HG02981 (cell line): Measurements from ENCODE around the gene CBFB.
"Not testable (repeated sequence)": the region's sequence is repeated elsewhere in the genome, so short reads cannot be mapped to it uniquely, and the experiment has no call there.

ENCODE experiments used
- ATAC-seq: cut with Tn5 transposase; IDR thresholded peaks from one replicate; pipeline ENCODE4 v1.9.1; 2021; ENCODE audit warnings: mild to moderate bottlenecking, moderate library complexity; ENCODE audit not compliant: unreplicated experiment

The CBFB gene

DNA sequence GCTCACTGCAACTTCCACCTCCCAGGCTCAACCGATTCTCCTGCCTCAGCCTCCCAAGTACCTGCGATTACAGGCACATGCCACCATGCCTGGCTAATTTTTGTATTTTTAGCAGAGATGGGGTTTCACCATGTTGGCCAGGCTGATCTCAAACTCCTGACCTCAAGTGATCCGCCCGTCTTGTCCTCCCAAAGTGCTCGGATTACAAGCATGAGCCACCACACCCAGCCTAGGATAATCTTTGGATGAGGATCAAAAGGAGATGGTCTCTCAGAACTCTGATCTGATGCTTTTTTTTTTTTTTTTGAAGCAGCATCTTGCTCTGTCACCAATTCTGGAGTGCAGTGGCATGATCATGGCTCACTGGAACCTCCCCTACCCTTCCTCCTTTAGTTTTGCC lies 93.8 kb downstream of the CBFB start:
- not testable (repeated sequence) for ATAC-seq

DNA sequence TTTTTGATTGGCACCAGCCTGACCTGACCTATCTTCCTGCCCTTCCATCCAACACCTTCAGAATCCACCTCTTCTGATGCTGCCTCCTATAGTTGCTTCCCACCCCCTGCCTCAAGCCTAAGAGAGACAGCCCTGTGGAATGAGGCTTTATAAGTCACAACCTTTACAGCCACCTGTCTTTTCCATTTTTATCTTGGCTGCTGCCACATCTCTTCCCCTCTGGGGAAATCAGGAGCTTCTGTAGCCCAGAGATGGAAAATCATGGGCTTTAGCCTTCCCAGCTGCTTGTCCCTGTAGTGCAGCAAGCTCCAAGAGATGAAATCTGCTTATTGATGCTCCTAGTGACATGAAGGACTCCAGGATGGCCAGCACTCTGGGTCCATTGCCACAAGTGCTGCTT lies 99.5 kb downstream of the CBFB start:
- ATAC-seq = no peak

- no peak for ATAC-seq
Measured at GRCh38 chr16:67128887-67129286, 99.9 kb downstream of the CBFB start.

- no peak for ATAC-seq
Measured at GRCh38 chr16:67129422-67129821, 100.5 kb downstream of the CBFB start.

DNA sequence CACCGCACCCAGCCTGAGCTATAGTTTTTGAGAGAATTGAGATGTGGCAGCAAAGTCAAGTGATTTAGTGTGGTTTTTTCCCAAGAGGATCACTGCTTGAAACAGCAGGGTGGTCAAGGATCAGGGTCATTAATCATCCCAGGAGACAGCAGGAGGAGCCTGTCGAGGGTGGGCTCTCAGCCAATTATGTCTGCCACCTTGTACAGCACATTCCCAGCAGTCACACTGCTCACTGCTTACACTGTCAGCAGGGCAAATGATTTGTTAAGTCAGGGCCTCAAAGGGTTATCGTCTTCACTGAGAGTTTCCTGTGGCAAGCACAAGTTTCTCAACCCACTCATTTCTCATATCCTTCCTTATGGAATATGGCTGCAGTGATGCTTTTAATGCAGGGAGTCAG lies 108.7 kb downstream of the CBFB start:
- no peak for ATAC-seq

DNA sequence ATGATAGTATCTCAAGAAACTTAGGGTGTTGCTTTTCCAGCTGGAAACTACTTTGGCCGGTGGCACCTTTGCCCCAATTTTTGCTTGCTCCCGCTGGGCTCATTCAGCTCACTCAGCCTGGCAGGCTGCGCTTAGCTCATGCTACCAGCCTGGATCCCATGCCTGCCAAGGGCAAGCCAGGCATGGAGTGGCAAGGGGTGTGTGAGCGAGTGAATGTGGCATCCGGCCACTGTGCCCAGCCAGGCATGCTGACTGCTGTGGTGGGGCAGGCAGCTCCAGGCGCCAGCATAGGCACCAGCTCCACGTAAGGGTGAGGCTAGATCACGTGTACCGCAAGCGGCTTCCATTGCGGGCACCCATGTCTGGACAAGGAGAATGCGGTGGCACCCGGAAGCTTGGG lies 112.4 kb downstream of the CBFB start:
- ATAC-seq = no peak

- no peak for ATAC-seq
Measured at GRCh38 chr16:67142342-67142741, 113.4 kb downstream of the CBFB start.

- no peak for ATAC-seq
Measured at GRCh38 chr16:67144943-67145342, 116.0 kb downstream of the CBFB start.

- no peak for ATAC-seq
Measured at GRCh38 chr16:67145746-67146145, 116.8 kb downstream of the CBFB start.

- ATAC-seq = no peak
Measured at GRCh38 chr16:67146523-67147357, 117.8 kb downstream of the CBFB start.

- no peak for ATAC-seq
Measured at GRCh38 chr16:67147437-67148140, 118.6 kb downstream of the CBFB start.

- ATAC-seq = no peak
Measured at GRCh38 chr16:67148221-67148620, 119.3 kb downstream of the CBFB start.

DNA sequence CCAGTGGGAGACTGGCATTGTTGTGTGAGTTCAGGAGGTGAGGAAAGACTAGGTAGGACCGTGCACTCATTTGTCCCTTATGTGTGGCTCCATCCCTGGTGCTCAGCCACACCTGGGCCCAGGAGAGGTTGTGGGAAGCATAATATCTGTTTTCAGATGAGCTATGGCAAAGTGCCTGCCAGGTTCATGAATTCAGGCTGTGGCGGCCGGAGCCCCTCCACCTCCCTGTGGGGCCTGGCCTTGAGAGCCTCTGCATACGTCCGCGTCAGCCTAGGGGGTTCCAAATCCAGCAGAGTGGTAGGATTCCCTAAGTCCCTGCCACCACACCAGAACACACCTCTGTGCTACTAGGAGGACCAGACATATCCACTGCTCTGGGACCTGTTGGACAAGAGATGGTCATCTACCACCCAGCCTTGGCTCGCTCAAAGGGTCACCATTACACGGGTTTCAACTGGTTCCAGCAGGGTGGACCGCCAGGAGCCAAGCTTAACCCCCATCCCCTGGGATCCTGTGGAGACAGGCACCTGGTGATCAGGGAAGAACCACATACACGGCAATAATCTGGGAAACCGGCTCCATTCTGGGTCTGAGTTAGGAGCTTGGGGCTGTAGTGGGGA lies 119.8 kb downstream of the CBFB start:
- ATAC-seq = no peak

DNA sequence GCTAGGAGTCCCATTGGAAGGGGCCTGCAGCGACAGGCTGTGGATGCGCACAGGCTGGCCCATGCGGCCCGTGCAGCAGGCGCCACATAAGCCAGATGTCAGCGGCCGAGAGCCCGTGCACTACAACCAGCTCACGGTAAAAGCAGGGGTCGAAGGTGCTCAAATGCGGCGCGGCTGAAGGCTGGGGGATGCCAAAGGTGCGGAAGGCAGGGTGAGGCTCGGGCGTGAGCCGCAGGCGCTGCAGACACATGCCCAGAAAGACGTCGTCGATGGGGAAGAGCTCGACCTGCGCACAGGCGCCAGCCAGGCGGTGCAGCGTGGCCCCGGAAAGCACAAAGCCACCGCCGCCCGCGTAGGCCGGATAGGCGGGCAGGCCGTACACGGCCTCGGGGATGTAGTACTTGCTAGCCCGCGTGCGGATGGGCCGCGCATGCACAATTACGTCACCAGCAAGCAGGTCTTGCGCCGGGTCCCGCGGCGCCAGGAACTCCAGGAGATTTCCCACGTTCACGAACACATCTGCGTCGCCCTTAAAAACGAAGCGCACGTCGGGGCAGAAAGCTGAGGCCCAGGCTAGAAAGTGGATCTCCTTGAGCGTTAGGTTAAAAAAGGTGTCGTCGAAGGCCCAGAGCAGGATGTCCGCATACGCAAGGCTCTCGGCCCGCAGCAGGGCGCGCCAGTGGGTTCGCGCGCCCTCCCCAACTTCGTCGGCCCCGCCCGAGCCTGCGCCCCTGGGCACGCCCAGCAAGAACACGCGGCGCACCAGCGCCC lies 120.5 kb downstream of the CBFB start:
- ATAC-seq = no peak

GRCh38 chr16:67150047-67150832 lies 121.3 kb downstream of the CBFB start:
- peak; percentile 15 for ATAC-seq
